HG03060 (cell line): Measurements from ENCODE around the gene ATF7.

Experiments
- ATAC-seq: cut with Tn5 transposase; IDR thresholded peaks from one replicate; pipeline ENCODE4 v1.9.1; 2021; ENCODE audit warnings: low read depth, moderate number of reproducible peaks; ENCODE audit not compliant: unreplicated experiment

Gene ATF7

GRCh38 chr12:53532524-53533445 lies 93.4 kb downstream of the ATF7 start:
- ATAC-seq: no peak

- no peak for ATAC-seq
These were observed 94.2 kb downstream of the ATF7 start for GRCh38 chr12:53532021-53532420.

DNA sequence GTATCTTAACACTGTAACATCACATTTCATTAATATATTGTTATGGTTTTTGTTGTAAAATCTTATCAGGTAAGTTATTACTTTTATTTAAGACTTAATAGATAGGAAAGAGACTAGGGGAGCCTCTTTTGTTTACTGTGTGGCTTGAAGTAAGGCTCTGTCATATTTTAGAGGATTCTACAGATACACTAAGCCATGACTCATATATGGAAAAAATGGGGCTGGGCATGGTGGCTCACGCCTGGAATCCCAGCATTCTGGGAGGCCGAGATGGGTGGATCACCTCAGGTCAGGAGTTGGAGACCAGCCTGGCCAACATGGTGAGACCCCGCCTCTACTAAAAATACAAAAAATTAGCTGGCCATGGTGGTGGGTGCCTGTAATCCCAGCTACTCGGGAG lies 95.3 kb downstream of the ATF7 start:
- ATAC-seq: no peak

- no peak for ATAC-seq
These were observed 96.1 kb downstream of the ATF7 start for GRCh38 chr12:53530061-53530460.

DNA sequence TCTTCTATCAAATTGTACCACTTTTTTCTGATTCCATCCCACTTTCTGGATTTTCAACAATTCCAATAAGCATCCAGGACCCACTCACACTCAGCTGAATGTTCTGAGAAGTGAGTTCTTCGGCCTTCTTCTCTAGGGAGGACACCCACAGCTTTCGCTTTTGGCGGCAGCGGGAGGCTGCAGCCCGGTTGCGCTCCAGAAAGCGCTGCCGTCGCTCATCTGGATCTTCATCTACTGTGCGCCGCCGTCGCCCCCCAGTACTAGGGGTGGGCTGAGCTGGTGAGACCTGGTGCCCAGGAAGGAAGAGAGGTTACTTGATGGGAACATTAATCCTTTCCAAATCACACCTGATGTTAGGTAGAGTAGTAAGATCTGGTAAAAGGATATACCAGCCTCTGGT lies 101.7 kb downstream of the ATF7 start:
- ATAC-seq: no peak

DNA sequence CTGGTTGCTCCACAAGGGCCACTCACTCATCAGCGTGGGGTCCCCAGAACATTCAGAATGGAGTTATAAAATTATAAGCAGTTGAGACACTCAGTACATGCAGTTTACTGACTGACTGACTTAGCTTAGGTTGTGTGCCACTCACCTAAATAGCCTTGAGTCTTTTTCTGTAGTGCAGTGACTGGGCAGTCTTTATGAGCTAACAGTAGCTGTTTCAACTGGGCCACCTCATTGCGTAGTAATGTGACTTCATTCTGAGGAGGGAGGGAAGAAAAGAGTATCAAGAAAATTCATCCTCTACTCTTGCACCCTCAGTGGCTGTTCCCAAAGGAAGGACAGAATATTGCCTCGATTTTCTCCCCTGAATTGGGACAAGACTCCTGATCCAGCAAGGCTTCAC lies 103.1 kb downstream of the ATF7 start:
- ATAC-seq: no peak

DNA sequence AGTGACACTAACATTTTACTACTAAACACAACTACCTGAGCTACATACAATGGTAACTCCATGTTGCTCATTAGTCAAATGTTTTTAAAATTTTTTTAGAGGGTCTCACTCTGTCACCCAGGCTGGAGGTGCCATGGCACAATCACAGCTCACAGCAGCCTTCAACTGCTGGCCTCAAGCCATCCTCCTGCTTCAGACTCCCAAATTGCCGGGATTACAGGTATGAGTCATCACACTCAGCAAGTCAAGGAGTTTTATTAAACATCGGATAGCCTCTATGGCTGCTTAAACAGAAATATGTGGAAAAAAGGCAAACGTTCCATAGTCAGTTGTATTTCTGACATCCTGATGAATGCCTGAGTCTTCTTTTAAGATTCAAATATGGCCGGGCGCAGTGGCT lies 107.8 kb downstream of the ATF7 start:
- ATAC-seq: no peak

GRCh38 chr12:53516758-53517455 lies 109.3 kb downstream of the ATF7 start:
- no peak for ATAC-seq

DNA sequence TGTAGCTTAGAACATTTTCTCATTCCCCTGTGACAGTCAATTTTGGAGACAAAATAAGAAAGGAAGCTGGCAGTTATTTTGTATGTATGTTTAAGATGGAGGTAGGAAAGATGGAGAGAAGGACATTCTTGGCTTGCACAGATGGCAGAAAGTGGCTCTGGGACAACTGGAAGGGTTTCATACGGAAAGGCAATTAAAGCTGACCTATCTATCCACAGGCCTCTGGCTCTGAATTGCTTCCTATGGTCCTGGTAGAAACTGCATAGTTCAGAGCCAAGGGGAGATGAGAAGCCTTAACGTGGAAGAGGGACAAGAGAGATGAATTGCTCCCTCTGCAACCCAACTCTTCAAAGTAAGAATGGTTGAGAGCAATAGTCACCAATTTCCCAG lies 110.9 kb downstream of the ATF7 start:
- no peak for ATAC-seq

DNA sequence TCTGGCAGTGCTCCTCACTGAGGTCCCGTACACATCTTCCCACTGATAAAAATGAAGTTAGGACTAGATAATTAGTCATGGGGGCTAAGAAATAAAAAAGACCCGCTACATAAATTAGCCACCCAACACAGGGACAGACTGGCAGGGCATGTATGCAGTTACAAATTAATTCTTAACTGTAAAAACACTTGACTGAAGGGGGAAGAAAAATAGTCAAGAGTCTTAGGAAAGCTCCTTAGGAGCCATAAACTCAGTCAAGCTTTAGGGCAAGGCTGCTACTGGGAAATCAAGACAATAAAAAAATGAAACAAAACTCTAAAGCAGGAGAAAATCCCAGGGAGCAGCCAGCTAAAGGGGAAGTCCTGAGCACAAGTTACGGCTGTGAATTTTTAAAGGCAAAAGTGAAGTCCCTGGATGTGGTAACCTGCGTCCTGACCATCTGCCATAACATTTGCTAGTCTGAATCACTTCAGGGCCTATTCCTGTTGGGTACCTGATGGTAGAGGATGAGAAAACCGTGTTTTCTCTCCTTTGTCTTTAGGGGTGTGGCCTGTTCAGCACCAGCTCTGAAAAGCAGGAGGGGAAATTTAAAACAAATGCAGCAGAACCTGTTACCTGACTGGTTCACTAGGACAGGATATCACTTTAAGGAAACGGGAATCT lies 111.4 kb downstream of the ATF7 start:
- no peak for ATAC-seq

GRCh38 chr12:53513712-53514410 lies 112.3 kb downstream of the ATF7 start:
- ATAC-seq: no peak

GRCh38 chr12:53510181-53510812 lies 115.9 kb downstream of the ATF7 start:
- ATAC-seq: no peak

DNA sequence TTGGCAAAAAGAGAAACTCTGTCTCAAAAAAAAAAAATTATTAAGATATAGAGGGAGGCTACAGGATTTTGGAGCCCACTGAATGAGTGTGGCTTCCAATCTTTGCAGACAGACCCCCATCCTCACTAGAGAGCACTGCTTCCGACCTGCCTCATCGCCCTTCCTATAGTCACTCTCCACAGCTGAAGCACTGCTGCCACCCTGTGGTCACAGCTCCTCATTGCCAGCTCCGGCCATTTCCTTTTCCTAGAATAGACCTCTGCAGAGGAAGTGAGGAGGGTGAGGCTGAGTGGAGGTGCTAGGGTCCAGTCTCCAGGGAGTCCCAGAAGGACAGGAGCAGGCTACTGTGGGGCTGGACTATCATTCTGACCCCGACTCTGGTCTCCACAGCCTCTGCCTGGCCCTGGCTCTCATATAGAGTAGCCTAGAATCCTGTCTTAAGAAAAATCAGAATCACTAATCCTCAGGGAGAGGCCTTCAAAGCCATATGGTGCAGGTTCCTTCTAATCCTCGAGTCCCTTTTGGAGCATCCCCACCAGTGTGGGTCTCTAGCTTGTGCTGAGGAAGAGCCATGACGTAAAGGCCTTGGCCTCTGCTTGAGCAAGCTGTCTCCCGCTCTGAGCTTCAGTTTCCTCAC lies 117.5 kb downstream of the ATF7 start:
- ATAC-seq: no peak

DNA sequence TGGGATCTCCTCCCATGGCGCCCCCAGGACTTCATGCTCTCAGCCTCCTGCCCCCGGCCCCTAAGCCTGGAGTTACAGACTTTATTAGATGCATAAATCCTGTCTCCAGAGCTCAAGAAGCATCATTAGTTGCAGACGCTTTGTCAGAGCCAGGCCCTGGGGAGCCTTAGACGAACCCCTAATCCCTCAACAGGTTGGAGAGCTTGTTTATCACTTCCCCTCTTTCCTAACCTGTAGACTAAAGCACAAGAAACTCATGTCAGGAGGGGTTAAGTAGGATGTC lies 118.6 kb downstream of the ATF7 start:
- no peak for ATAC-seq

GRCh38 chr12:53506881-53507602 lies 119.1 kb downstream of the ATF7 start, which contains the start of gene NPFF:
NPFF (minus strand) TSS chr12:53507484; CDS start chr12:53507474, 10 bp downstream.
- ATAC-seq: no peak

- no peak for ATAC-seq
These were observed 119.8 kb downstream of the ATF7 start for GRCh38 chr12:53506450-53506785.

DNA sequence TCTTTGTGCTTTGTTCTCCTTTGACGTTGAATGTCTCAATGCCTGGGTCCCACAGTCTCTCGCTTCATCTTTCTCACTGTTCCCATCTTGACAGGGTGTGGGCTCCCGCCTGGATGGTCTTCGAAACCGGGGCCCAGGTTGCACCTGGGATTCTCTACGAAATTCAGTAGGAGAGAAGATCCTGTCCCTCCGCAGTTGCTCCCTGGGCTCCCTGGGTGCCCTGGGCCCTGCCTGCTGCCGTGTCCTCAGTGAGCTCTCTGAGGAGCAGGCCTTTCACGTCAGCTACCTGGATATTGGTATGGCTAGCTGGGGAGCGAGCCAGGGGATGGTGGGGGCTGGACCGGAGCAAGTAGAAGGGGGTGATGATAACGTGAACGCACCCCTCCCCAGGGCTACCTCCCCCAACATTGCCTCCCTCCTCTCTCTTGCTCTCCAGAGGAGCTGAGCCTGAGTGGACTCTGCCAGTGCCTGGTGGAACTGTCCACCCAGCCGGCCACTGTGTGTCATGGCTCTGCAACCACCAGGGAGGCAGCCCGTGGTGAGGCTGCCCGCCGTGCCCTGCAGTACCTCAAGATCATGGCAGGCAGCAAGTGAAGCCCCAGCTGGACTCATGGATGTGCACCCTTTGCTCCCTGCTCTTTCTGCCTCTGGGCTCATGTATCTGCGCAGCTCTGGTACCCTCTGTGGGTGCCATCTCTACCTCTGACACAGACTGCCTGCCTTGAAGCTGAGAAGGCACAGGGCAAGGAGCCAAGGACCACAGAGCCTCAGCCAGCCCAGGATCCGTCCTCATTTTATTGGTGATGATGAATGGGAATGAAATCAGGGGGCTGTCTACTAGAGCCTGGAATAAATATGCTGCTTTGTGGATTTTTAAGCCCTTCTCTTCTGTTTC lies 120.4 kb downstream of the ATF7 start:
- no peak for ATAC-seq

- ATAC-seq: no peak
These were observed 121.1 kb downstream of the ATF7 start for GRCh38 chr12:53505086-53505485.
